ENCODE measurements around the gene CYP2C19.
"Not testable (repeated sequence)": the region's sequence is repeated elsewhere in the genome, so short reads cannot be mapped to it uniquely, and the experiment has no call there.

Gene CYP2C19

GRCh38 chr10:94889123-94889522, 126.6 kb downstream of the CYP2C19 start:
- DNase-seq: no peak

GRCh38 chr10:94890264-94891022, 128.0 kb downstream of the CYP2C19 start:
- no peak for DNase-seq

- DNase-seq: not testable (repeated sequence)
Measured at GRCh38 chr10:94898414-94898813, 135.9 kb downstream of the CYP2C19 start.

- no peak for DNase-seq
Measured at GRCh38 chr10:94902080-94902479, 139.6 kb downstream of the CYP2C19 start.

GRCh38 chr10:94902570-94902969, 140.1 kb downstream of the CYP2C19 start:
- no peak for DNase-seq
